ENCODE measurements around the gene SMYD5. TPM values are rescaled to one million over a fixed set of nuclear protein-coding genes. Genes with fewer than 3 reads are reported as not detected.

The SMYD5 gene
- total and polyA plus RNA-seq, 2 donors from 2014 or later: 20.8 to 23.5 TPM

DNA sequence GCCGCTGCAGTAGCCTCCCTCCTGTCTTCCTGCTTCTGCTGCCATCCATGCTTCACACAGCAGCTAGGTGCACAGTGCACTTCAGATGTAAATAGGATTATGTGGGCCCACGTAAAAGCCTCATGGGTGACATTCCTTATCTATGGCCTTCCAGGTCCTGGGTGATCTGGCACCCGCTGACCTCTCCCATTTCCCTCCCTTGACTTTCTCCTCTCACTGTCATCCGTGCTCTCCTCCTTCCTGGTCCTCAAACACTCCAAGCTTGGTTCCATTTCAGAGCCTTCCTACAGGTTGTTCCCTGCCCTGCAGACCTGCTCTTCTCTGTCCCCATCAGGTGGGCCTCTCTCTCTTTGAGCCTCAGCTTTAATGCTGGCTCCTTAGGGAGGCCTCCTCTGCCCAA is 4.0 kb upstream of the SMYD5 start:
- intact Hi-C loops (cut with DNase I): no loop called here
- H3K36me3 ChIP-seq (ENCODE audit: control insufficient read depth in 2 of 3, insufficient read depth in 3 of 3, low read length in 3 of 3): no peaks in the 10 kb centered on the region
- FAIRE-seq (no peak), DNase-seq (no peak)
- H3K4me1 ChIP-seq (ENCODE audit: control insufficient read depth in 2 of 3, insufficient read depth in 2 of 3, low read depth in 1 of 3, low read length in 3 of 3): peaks cover 0 to 3% (median 2%) of the 10 kb centered on the region in 3 donors
- no peaks in the 10 kb centered on the region for H3K9me3 ChIP-seq (ENCODE audit: control insufficient read depth in 2 of 3, insufficient read depth in 1 of 3, low read length in 3 of 3)
- H3K9ac ChIP-seq (ENCODE audit: low read length in 3 of 3): no peak overlapping the region
- H3K27ac ChIP-seq (ENCODE audit: low read depth in 2 of 2, low read length in 2 of 2): no peak overlapping the region
- no peak overlapping the region for H3K4me3 ChIP-seq (ENCODE audit: low read length in 3 of 3)
- H3K27me3 ChIP-seq (ENCODE audit: control insufficient read depth, insufficient read depth, low read length): peaks cover 2% of the 10 kb centered on the region
- TF ChIP-seq, protein P1, sequence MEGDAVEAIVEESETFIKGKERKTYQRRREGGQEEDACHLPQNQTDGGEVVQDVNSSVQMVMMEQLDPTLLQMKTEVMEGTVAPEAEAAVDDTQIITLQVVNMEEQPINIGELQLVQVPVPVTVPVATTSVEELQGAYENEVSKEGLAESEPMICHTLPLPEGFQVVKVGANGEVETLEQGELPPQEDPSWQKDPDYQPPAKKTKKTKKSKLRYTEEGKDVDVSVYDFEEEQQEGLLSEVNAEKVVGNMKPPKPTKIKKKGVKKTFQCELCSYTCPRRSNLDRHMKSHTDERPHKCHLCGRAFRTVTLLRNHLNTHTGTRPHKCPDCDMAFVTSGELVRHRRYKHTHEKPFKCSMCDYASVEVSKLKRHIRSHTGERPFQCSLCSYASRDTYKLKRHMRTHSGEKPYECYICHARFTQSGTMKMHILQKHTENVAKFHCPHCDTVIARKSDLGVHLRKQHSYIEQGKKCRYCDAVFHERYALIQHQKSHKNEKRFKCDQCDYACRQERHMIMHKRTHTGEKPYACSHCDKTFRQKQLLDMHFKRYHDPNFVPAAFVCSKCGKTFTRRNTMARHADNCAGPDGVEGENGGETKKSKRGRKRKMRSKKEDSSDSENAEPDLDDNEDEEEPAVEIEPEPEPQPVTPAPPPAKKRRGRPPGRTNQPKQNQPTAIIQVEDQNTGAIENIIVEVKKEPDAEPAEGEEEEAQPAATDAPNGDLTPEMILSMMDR (IDR thresholded peaks at IDR 0.05; ENCODE audit: borderline replicate concordance, extremely low read depth, insufficient read depth): no peak

DNA sequence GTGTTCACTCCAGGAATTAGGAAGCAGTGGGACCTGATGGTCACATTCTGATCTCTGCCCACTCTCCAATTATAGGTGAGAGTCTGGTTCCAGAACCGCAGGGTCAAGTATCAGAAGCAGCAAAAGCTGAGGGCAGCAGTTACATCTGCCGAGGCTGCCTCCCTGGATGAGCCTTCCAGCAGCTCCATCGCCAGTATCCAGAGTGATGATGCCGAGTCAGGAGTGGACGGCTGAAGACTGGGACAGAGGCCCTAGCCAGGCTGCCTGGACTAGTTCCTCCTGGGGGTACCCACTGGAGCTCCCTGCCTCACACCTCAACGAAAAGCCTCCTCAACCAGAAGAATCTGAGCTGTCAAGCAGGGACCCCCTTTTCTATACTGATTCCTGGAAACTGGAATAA is 3.3 kb upstream of the SMYD5 start:
- FAIRE-seq (no peak), DNase-seq (no peak)
- Histone ChIP-seq H3K9me3 (ENCODE audit: control insufficient read depth in 2 of 3, insufficient read depth in 1 of 3, low read length in 3 of 3) (no peaks in the 10 kb centered on the region), H3K27me3 (ENCODE audit: control insufficient read depth, insufficient read depth, low read length) (peaks cover 2% of the 10 kb centered on the region), H3K27ac (ENCODE audit: low read depth in 2 of 2, low read length in 2 of 2) (no peak overlapping the region), H3K36me3 (ENCODE audit: control insufficient read depth in 2 of 3, insufficient read depth in 3 of 3, low read length in 3 of 3) (no peaks in the 10 kb centered on the region), H3K9ac (ENCODE audit: low read length in 3 of 3) (no peak overlapping the region), H3K4me3 (ENCODE audit: low read length in 3 of 3) (no peak overlapping the region), H3K4me1 (ENCODE audit: control insufficient read depth in 2 of 3, insufficient read depth in 2 of 3, low read depth in 1 of 3, low read length in 3 of 3) (peaks cover 0 to 5% (median 2%) of the 10 kb centered on the region in 3 donors)
- intact Hi-C loops (cut with DNase I): no loop called here
- TF ChIP-seq, protein P1 (IDR thresholded peaks at IDR 0.05; ENCODE audit: borderline replicate concordance, extremely low read depth, insufficient read depth): no peak

DNA sequence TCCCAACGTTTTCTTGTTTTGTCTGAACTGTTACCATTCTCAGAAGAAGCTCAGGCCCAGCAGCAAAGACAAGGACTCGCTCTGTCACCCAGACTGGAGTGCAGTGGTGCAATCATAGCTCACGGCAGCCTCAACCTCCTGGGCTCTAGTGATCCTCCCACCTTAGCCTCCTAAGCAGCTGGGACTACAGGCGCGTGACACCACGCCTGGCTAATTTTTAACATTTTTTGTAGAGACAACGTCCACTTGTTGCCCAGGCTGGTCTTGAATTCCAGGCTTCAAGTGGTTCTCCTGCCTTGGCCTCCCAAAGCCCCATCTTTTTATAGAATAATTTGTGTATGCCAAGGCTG is 2.0 kb upstream of the SMYD5 start:
- no peak overlapping the region for H3K9ac ChIP-seq (ENCODE audit: low read length in 3 of 3)
- H3K27me3 ChIP-seq (ENCODE audit: control insufficient read depth, insufficient read depth, low read length): peaks cover 2% of the 10 kb centered on the region
- FAIRE-seq (no peak), DNase-seq (no peak)
- H3K9me3 ChIP-seq (ENCODE audit: control insufficient read depth in 2 of 3, insufficient read depth in 1 of 3, low read length in 3 of 3): no peaks in the 10 kb centered on the region
- no peak overlapping the region for H3K27ac ChIP-seq (ENCODE audit: low read depth in 2 of 2, low read length in 2 of 2)
- peaks cover 0 to 5% (median 2%) of the 10 kb centered on the region in 3 donors for H3K4me1 ChIP-seq (ENCODE audit: control insufficient read depth in 2 of 3, insufficient read depth in 2 of 3, low read depth in 1 of 3, low read length in 3 of 3)
- H3K36me3 ChIP-seq (ENCODE audit: control insufficient read depth in 2 of 3, insufficient read depth in 3 of 3, low read length in 3 of 3): no peaks in the 10 kb centered on the region
- intact Hi-C loops (cut with DNase I): no loop called here
- TF ChIP-seq, protein P1 (IDR thresholded peaks at IDR 0.05; ENCODE audit: borderline replicate concordance, extremely low read depth, insufficient read depth): no peak
- H3K4me3 ChIP-seq (ENCODE audit: low read length in 3 of 3): no peak overlapping the region
